B cell (primary cell): ENCODE data around the gene ZNF174. TPM values are rescaled to one million over a fixed set of nuclear protein-coding genes. Genes with fewer than 3 reads are reported as not detected.
A peak's percentile ranks its signal among the peaks of the same experiment; 100 is the strongest.

Experiments
- ATAC-seq: fragments of 200-7000 bp; cut with Tn5 transposase; one replicate; pipeline ENCODE4 v1.10.0; 2021; ENCODE audit warnings: low read depth, mild to moderate bottlenecking, moderate number of reproducible peaks, moderate library complexity
- CTCF ChIA-PET: fragments of 350-600 bp; sonication (Branson Sonifier 250); formaldehyde crosslinking; loops from one replicate; lab custom pipeline; 2021; ENCODE audit warnings: antibody characterized with exemption, inconsistent platforms; lab: Charles Lee
- POLR2A ChIA-PET: fragments of 350-600 bp; sonication (Branson Sonifier 250); formaldehyde crosslinking; loops from one replicate; lab custom pipeline; 2021; ENCODE audit warnings: antibody characterized with exemption; lab: Charles Lee
- DNase-seq: peaks from one replicate; pipeline ENCODE4 v3.0.0; 2013
- H2AFZ ChIP-seq: 2 replicates; pipeline ENCODE4 v1.6.1; 2012; ENCODE audit warnings: mild to moderate bottlenecking, low read depth, low read length; ENCODE audit not compliant: insufficient read depth, poor library complexity, severe bottlenecking
- H3K27ac ChIP-seq, 2 donors: 1 replicate in 1 of 2; 2 replicates in 1 of 2; pipeline ENCODE4 v1.5.1; 2012 to 2013; ENCODE audit warnings: low read length in 2 of 2, mild to moderate bottlenecking in 2 of 2, moderate library complexity in 1 of 2
- H3K27me3 ChIP-seq, 4 experiments: fragments of 200-600 bp in 1 of 4; sonication (generic) in 1 of 4; replicated peaks in 1 of 4; 1 replicate in 2 of 4; 2 replicates in 2 of 4; pipeline versions ENCODE4 v1.6.1 to v1.7.0; 2013 to 2016; ENCODE audit warnings: low read length in 3 of 4, mild to moderate bottlenecking in 2 of 4, mixed read lengths in 1 of 4, moderate library complexity in 1 of 4; ENCODE audit not compliant: insufficient read depth in 4 of 4, control insufficient read depth in 3 of 4; ENCODE audit errors: control extremely low read depth in 1 of 4
- H3K36me3 ChIP-seq, 2 experiments: replicated peaks in 1 of 2; 1 replicate in 1 of 2; 2 replicates in 1 of 2; pipeline versions ENCODE4 v1.6.1 to v1.7.1; 2013; ENCODE audit warnings: low read length in 1 of 2; ENCODE audit not compliant: insufficient read depth in 2 of 2, control insufficient read depth in 1 of 2; ENCODE audit errors: control extremely low read depth in 1 of 2, extremely low read depth in 1 of 2
- H3K4me1 ChIP-seq, 2 donors: fragments of 200-600 bp in 1 of 2; sonication (generic) in 1 of 2; 1 replicate in 1 of 2; 2 replicates in 1 of 2; pipeline versions ENCODE4 v1.5.1 to v1.6.1; 2013 to 2017; ENCODE audit warnings: low read length in 2 of 2; ENCODE audit not compliant: control insufficient read depth in 2 of 2, insufficient read depth in 2 of 2
- H3K4me2 ChIP-seq: replicated peaks from 2 replicates; pipeline ENCODE3; 2012; ENCODE audit warnings: mild to moderate bottlenecking, low read depth, low read length; ENCODE audit not compliant: poor library complexity, severe bottlenecking
- H3K4me3 ChIP-seq, 5 experiments: fragments of 200-600 bp in 1 of 5; sonication (generic) in 1 of 5; 1 replicate in 3 of 5; 2 replicates in 2 of 5; pipeline versions ENCODE4 v1.5.1 to v1.7.0; 2011 to 2016; ENCODE audit warnings: low read length in 4 of 5, mild to moderate bottlenecking in 4 of 5, low read depth in 2 of 5, control low read depth in 1 of 5, moderate library complexity in 1 of 5; ENCODE audit not compliant: insufficient read depth in 1 of 5; ENCODE audit errors: control extremely low read depth in 1 of 5, extremely low read depth in 1 of 5
- H3K79me2 ChIP-seq: fragments of 200-600 bp; sonication (generic); one replicate; pipeline ENCODE4 v1.6.0; 2016; ENCODE audit warnings: low read length; ENCODE audit not compliant: control insufficient read depth, insufficient read depth
- H3K9ac ChIP-seq: fragments of 200-600 bp; sonication (generic); 2 replicates; pipeline ENCODE4 v1.6.1; 2017; ENCODE audit warnings: mild to moderate bottlenecking, low read length, moderate library complexity
- H3K9me3 ChIP-seq, 3 donors: one replicate each; pipeline versions ENCODE4 v1.6.1 to v1.7.1; 2013; ENCODE audit warnings: low read length in 2 of 3; ENCODE audit not compliant: control insufficient read depth in 2 of 3, insufficient read depth in 1 of 3; ENCODE audit errors: control extremely low read depth in 1 of 3
- H4K20me1 ChIP-seq: 2 replicates; pipeline ENCODE4 v1.6.0; 2012; ENCODE audit warnings: mild to moderate bottlenecking, low read length; ENCODE audit not compliant: insufficient read depth, control insufficient read depth, poor library complexity, severe bottlenecking
- H3K27ac Mint-ChIP-seq: one replicate; pipeline ENCODE4 v1.8.0; 2021; ENCODE audit warnings: mixed read lengths
- H3K27me3 Mint-ChIP-seq: one replicate; pipeline ENCODE4 v1.8.0; 2021; ENCODE audit warnings: mixed read lengths
- H3K4me1 Mint-ChIP-seq: one replicate; pipeline ENCODE4 v1.8.0; 2021; ENCODE audit warnings: mixed read lengths
- H3K4me3 Mint-ChIP-seq: one replicate; pipeline ENCODE4 v1.8.0; 2021; ENCODE audit warnings: mixed read lengths
- H3K9me3 Mint-ChIP-seq: one replicate; pipeline ENCODE4 v1.8.0; 2022; ENCODE audit warnings: mixed read lengths; ENCODE audit not compliant: insufficient read depth
- EZH2 ChIP-seq: IDR thresholded peaks from 2 replicates; pipeline ENCODE4 v1.6.1; 2012; ENCODE audit warnings: borderline replicate concordance, low read depth, mild to moderate bottlenecking, moderate library complexity, low read length; ENCODE audit not compliant: insufficient read depth, poor library complexity, severe bottlenecking
- WGBS: methylation state at CpG from one replicate; pipeline ENCODE4 v1.1.5; 2013; ENCODE audit warnings: missing lambda C conversion rate; ENCODE audit not compliant: insufficient coverage; 5-methylcytosine and 5-hydroxymethylcytosine counted together
- intact Hi-C: fragments of 100-400 bp; cut with micrococcal nuclease; formaldehyde crosslinking; loops from one replicate; pipeline ENCODE4 v1.10.0; 2022
- polyA plus RNA-seq: library from polyadenylated mRNA; depleted of rRNA; stranded (reverse); fragments of >200 nt; gene quantifications from 2 replicates; pipeline ENCODE4 v1.2.3, GENCODE V29; 2012
- total RNA-seq, 2 donors: library from RNA; stranded (reverse); fragments of 120-200 nt in 1 of 2; gene quantifications; 1 replicate in 1 of 2; 2 replicates in 1 of 2; pipeline versions ENCODE4 v1.2.3 to v1.2.4, GENCODE V29; 2013 to 2022
- TF ChIP-seq, protein P1 (sequence below): fragments of 200-600 bp; IDR thresholded peaks from one replicate; pipeline ENCODE4 v1.8.0; 2022; ENCODE audit warnings: antibody characterized with exemption, mild to moderate bottlenecking

The ZNF174 gene
- total and polyA plus RNA-seq, 2 donors (not counting 1 experiment from before 2014, with no cell fraction given), result 6.7 to 12.7 TPM

DNA sequence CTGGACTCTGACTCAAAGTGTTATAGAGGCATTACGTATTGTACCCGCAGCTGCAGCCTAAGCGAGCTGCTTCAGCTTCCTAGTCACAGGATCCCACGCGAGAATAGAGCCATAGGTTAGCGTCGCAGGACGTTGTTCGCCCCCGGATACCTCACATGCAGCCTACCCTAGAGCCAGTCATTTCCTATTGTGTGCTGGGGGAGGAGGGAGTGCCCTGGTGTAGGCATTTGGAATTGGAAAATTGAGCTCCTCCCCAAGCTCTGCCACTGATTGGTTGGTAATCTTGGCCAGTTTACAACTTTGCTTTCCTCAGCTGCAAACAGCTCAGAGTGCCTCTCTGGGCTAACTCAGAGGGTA is 43.0 kb downstream of the ZNF174 start:
- Histone ChIP-seq H3K79me2 (peaks cover 46% of the 10 kb centered on the region), H3K4me3 (peak overlapping the region; percentile 53 to 79 (median 62)), H3K9me3 (peaks cover 1 to 16% (median 7%) of the 10 kb centered on the region in 3 donors), H3K4me2 (peak overlapping the region; percentile 82), H3K9ac (peak overlapping the region; percentile 80), H3K27me3 (no peaks in the 10 kb centered on the region), H3K4me1 (peaks cover 11% of the 10 kb centered on the region in 2 donors), H2AFZ (peak overlapping the region; percentile 79), H4K20me1 (no peaks in the 10 kb centered on the region), H3K27ac (peak overlapping the region; percentile 34 to 83), H3K36me3 (peaks cover 0 to 22% of the 10 kb centered on the region in 2 experiments)
- H3K4me1 Mint-ChIP-seq, result peaks cover 21% of the 10 kb centered on the region
- intact Hi-C loops, result no loop called here
- H3K9me3 Mint-ChIP-seq, result peaks cover 5% of the 10 kb centered on the region
- peak overlapping the region; percentile 91 for H3K27ac Mint-ChIP-seq
- DNase-seq (no peak), ATAC-seq (no peak)
- peaks cover 3% of the 10 kb centered on the region for H3K27me3 Mint-ChIP-seq
- TF ChIP-seq EZH2, result no peak
- TF ChIP-seq, protein P1, sequence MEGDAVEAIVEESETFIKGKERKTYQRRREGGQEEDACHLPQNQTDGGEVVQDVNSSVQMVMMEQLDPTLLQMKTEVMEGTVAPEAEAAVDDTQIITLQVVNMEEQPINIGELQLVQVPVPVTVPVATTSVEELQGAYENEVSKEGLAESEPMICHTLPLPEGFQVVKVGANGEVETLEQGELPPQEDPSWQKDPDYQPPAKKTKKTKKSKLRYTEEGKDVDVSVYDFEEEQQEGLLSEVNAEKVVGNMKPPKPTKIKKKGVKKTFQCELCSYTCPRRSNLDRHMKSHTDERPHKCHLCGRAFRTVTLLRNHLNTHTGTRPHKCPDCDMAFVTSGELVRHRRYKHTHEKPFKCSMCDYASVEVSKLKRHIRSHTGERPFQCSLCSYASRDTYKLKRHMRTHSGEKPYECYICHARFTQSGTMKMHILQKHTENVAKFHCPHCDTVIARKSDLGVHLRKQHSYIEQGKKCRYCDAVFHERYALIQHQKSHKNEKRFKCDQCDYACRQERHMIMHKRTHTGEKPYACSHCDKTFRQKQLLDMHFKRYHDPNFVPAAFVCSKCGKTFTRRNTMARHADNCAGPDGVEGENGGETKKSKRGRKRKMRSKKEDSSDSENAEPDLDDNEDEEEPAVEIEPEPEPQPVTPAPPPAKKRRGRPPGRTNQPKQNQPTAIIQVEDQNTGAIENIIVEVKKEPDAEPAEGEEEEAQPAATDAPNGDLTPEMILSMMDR, result no peak
- ChIA-PET POLR2A (interaction anchor here (0.6 to 1.4 kb wide), 3 partner anchors 13 to 433 kb away, joined by 3 to 7 read pairs (median 4); partner anchors contain the start of genes ZNF174 and ZSCAN32), CTCF (interaction anchor here (1.3 kb wide), 1 partner anchor 43 kb away, joined by 4 read pairs; the partner anchor contains the start of genes ZNF174 and ZSCAN32)
- 57% methylated on average over 3 of the region's 10 CpGs for whole genome bisulfite sequencing
- H3K4me3 Mint-ChIP-seq, result peak overlapping the region; percentile 95

DNA sequence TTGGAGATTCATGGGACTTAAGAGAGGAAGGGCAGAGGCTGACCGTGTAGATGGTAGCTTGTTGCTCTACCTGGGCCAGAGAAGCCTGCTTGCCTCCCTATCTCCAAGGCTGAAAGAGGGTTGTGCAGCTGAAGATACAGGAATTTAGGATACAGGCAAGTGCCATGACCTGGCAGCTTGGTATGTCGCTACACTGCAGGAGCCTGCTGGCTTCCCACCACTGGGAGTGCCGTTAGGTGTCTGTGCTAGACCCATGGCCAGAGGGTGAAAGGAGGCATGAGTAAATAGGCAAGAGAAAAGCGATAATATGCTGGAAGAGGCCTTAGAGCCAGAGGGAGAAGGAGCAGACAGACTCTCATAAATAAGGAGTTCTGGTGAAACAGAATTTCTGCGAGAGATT is 53.1 kb downstream of the ZNF174 start:
- Histone ChIP-seq H3K4me1 (peaks cover 13 to 16% of the 10 kb centered on the region in 2 donors), H3K36me3 (peaks cover 0 to 3% of the 10 kb centered on the region in 2 experiments), H3K9ac (no peak overlapping the region), H4K20me1 (no peaks in the 10 kb centered on the region), H3K4me3 (no peak overlapping the region), H3K27me3 (no peaks in the 10 kb centered on the region), H2AFZ (no peak overlapping the region), H3K79me2 (peaks cover 22% of the 10 kb centered on the region), H3K9me3 (no peaks in the 10 kb centered on the region), H3K4me2 (no peak overlapping the region), H3K27ac (no peak overlapping the region)
- CTCF ChIA-PET, result no interaction called here
- no peak for ATAC-seq
- TF ChIP-seq EZH2, result no peak
- TF ChIP-seq, protein P1, result no peak
- DNase-seq, result no peak
- WGBS, result 100% methylated on average over 4 of the region's 5 CpGs
- Mint-ChIP-seq H3K27ac (no peak overlapping the region), H3K9me3 (no peaks in the 10 kb centered on the region), H3K27me3 (no peaks in the 10 kb centered on the region), H3K4me1 (peaks cover 20% of the 10 kb centered on the region), H3K4me3 (no peak overlapping the region)
- intact Hi-C loops, result no loop called here
- POLR2A ChIA-PET, result no interaction called here
